OCI-LY1 (cell line): ENCODE measurements around the gene FBXO7.

Experiments
- H2AFZ ChIP-seq: fragments of 200-600 bp; sonication (generic), shearing (Covaris generic); 2 replicates; pipeline ENCODE4 v1.6.0; 2014; ENCODE audit warnings: antibody characterized with exemption, mild to moderate bottlenecking, low read length
- H3F3A ChIP-seq: fragments of 200-600 bp; sonication (generic), shearing (Covaris generic); 2 replicates; pipeline ENCODE4 v1.6.0; 2014; ENCODE audit warnings: mild to moderate bottlenecking, antibody characterized with exemption, low read length, moderate library complexity; ENCODE audit not compliant: insufficient read depth
- H3K27ac ChIP-seq: fragments of 200-600 bp; sonication (generic); 2 replicates; pipeline ENCODE4 v1.5.1; 2014; ENCODE audit warnings: low read length, mixed run types, mild to moderate bottlenecking, low read depth; ENCODE audit not compliant: poor library complexity, severe bottlenecking
- H3K27me3 ChIP-seq: fragments of 200-600 bp; sonication (generic); 2 replicates; pipeline ENCODE4 v1.6.0; 2014; ENCODE audit warnings: antibody characterized with exemption, mild to moderate bottlenecking, low read length, moderate library complexity; ENCODE audit not compliant: insufficient read depth
- H3K36me3 ChIP-seq: fragments of 200-600 bp; sonication (generic); 2 replicates; pipeline ENCODE4 v1.6.1; 2014; ENCODE audit warnings: mild to moderate bottlenecking, antibody characterized with exemption, low read length, moderate library complexity, mixed read lengths; ENCODE audit not compliant: insufficient read depth
- H3K4me1 ChIP-seq: fragments of 200-600 bp; sonication (generic); 2 replicates; pipeline ENCODE4 v1.5.1; 2014; ENCODE audit warnings: mild to moderate bottlenecking, low read length, moderate library complexity; ENCODE audit not compliant: insufficient read depth, severe bottlenecking
- H3K4me2 ChIP-seq: fragments of 200-600 bp; sonication (generic), shearing (Covaris generic); 2 replicates; pipeline ENCODE4 v1.6.1; 2014; ENCODE audit warnings: low read length
- H3K4me3 ChIP-seq: fragments of 200-600 bp; sonication (generic); 2 replicates; pipeline ENCODE4 v1.5.1; 2014; ENCODE audit warnings: low read length, low read depth, mild to moderate bottlenecking, mixed read lengths; ENCODE audit not compliant: poor library complexity, severe bottlenecking
- H3K79me2 ChIP-seq: fragments of 200-600 bp; shearing (Covaris generic); 2 replicates; pipeline ENCODE4 v1.6.1; 2016; ENCODE audit warnings: mixed run types, low read length, mixed read lengths; ENCODE audit not compliant: insufficient read depth
- H3K9ac ChIP-seq: fragments of 200-600 bp; sonication (generic), shearing (Covaris generic); 2 replicates; pipeline ENCODE4 v1.6.1; 2014; ENCODE audit warnings: mild to moderate bottlenecking, low read length, mixed read lengths
- H3K9me2 ChIP-seq: fragments of 200-600 bp; sonication (generic), shearing (Covaris generic); 2 replicates; pipeline ENCODE4 v1.6.1; 2014; ENCODE audit warnings: low read depth, mild to moderate bottlenecking, low read length, mixed read lengths
- H3K9me3 ChIP-seq: fragments of 200-600 bp; shearing (Covaris generic); 2 replicates; pipeline ENCODE4 v1.6.1; 2014; ENCODE audit warnings: low read length, mixed read lengths
- H4K20me1 ChIP-seq: fragments of 200-600 bp; sonication (generic), shearing (Covaris generic); 2 replicates; pipeline ENCODE4 v1.6.0; 2016; ENCODE audit warnings: mild to moderate bottlenecking, low read length; ENCODE audit not compliant: insufficient read depth
- EZH2 ChIP-seq: fragments of 200-600 bp; sonication (generic), shearing (Covaris generic); IDR thresholded peaks from 2 replicates; pipeline ENCODE4 v1.8.0; 2017; ENCODE audit warnings: borderline replicate concordance, mixed run types, mild to moderate bottlenecking, antibody characterized with exemption, low read length, moderate library complexity, mixed read lengths
- TF ChIP-seq, protein P1 (sequence below): fragments of 200-600 bp; sonication (generic), shearing (Covaris generic); IDR thresholded peaks from 2 replicates; pipeline ENCODE4 v1.5.1; 2017; ENCODE audit warnings: mild to moderate bottlenecking, antibody characterized with exemption, low read length, moderate library complexity, mixed read lengths

Gene FBXO7

GRCh38 chr22:32535531-32536190, 61.0 kb downstream of the FBXO7 start:
- Histone ChIP-seq H3K27me3 (no peaks in the 10 kb centered on the region), H3K27ac (no peak overlapping the region), H3K4me1 (no peaks in the 10 kb centered on the region), H3K9me2 (no peaks in the 10 kb centered on the region), H2AFZ (no peak overlapping the region), H4K20me1 (no peaks in the 10 kb centered on the region), H3K4me2 (no peak overlapping the region), H3K79me2 (no peaks in the 10 kb centered on the region), H3K4me3 (no peak overlapping the region), H3K9me3 (no peaks in the 10 kb centered on the region), H3F3A (no peaks in the 10 kb centered on the region), H3K36me3 (no peaks in the 10 kb centered on the region), H3K9ac (no peak overlapping the region)
- TF ChIP-seq, protein P1, sequence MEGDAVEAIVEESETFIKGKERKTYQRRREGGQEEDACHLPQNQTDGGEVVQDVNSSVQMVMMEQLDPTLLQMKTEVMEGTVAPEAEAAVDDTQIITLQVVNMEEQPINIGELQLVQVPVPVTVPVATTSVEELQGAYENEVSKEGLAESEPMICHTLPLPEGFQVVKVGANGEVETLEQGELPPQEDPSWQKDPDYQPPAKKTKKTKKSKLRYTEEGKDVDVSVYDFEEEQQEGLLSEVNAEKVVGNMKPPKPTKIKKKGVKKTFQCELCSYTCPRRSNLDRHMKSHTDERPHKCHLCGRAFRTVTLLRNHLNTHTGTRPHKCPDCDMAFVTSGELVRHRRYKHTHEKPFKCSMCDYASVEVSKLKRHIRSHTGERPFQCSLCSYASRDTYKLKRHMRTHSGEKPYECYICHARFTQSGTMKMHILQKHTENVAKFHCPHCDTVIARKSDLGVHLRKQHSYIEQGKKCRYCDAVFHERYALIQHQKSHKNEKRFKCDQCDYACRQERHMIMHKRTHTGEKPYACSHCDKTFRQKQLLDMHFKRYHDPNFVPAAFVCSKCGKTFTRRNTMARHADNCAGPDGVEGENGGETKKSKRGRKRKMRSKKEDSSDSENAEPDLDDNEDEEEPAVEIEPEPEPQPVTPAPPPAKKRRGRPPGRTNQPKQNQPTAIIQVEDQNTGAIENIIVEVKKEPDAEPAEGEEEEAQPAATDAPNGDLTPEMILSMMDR: no peak
- TF ChIP-seq EZH2: no peak

DNA sequence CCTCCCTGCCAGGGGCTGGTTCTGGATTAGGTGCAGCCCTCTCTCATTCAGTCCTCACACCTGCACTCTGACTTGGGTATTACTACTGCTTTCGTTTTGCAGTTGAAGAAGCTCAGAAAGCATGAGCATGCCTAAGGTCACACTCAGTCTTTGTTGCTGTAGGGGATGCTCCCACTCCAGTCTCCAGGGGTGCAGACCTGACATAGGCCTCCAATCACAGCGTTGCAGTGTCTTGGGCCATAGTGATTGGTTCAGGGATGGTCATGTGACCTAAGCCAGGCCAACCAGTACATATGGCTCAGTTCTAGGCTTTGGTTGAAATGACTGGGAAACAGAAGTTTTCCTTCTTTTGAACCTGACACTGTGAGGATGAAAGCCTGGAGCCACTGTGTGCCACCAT, 61.7 kb downstream of the FBXO7 start:
- Histone ChIP-seq H2AFZ (no peak overlapping the region), H3K4me2 (no peak overlapping the region)

DNA sequence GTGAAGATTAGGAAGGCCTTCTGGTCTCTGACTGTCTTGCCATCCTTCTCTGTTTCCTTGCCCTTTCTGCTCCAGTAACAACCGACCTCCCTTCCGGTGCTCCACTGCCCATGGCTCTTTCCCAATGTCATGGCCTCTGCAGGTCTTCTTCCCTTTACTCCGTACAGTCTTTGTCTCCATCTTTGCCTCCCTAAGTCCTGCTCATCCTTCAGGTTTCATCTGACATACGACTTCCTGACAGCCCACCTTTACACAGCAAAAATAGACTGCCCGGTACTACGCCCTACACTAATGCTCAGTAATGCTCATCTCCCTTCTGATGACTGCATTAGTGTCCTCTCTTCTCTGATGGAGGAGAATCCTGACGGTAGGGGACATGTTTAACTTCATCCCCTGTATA, 63.9 kb downstream of the FBXO7 start:
- no peaks in the 10 kb centered on the region for H3K4me1 ChIP-seq
- no peaks in the 10 kb centered on the region for H3K79me2 ChIP-seq
- H3K36me3 ChIP-seq: no peaks in the 10 kb centered on the region
- TF ChIP-seq, protein P1: no peak
- TF ChIP-seq EZH2: no peak
- H3K4me3 ChIP-seq: no peak overlapping the region
- no peak overlapping the region for H2AFZ ChIP-seq
- H3K4me2 ChIP-seq: no peak overlapping the region
- no peaks in the 10 kb centered on the region for H3F3A ChIP-seq
- H4K20me1 ChIP-seq: no peaks in the 10 kb centered on the region
- H3K9ac ChIP-seq: no peak overlapping the region
- H3K9me2 ChIP-seq: no peaks in the 10 kb centered on the region
- no peak overlapping the region for H3K27ac ChIP-seq
- H3K9me3 ChIP-seq: no peaks in the 10 kb centered on the region
- H3K27me3 ChIP-seq: no peaks in the 10 kb centered on the region

More for the DNA sequence above, 61.7 kb downstream of the FBXO7 start:
- Histone ChIP-seq H3K27ac (no peak overlapping the region), H3K4me1 (no peaks in the 10 kb centered on the region), H3K4me3 (no peak overlapping the region), H3K36me3 (no peaks in the 10 kb centered on the region), H3K79me2 (no peaks in the 10 kb centered on the region), H3K9ac (no peak overlapping the region), H3K27me3 (no peaks in the 10 kb centered on the region), H3F3A (no peaks in the 10 kb centered on the region), H3K9me3 (no peaks in the 10 kb centered on the region), H4K20me1 (no peaks in the 10 kb centered on the region), H3K9me2 (no peaks in the 10 kb centered on the region)
- TF ChIP-seq EZH2: no peak
- TF ChIP-seq, protein P1: no peak
